ENCODE results near the gene ZNF532.

- TF ChIP-seq CTCF (IDR thresholded peaks at IDR 0.05) = no peak
- TF ChIP-seq POLR2A (IDR thresholded peaks at IDR 0.05) = no peak
- TF ChIP-seq EP300 (IDR thresholded peaks at IDR 0.05) = no peak
These were observed 94.0 kb downstream of the ZNF532 start for GRCh38 chr18:58958628-58959027.

Measured in tibial nerve (tissue), 4 donors.